K562 (cell line): ENCODE data around the gene DCUN1D4. TPM values are rescaled to one million over a fixed set of nuclear protein-coding genes. Genes with fewer than 3 reads are reported as not detected.

ENCODE experiments used
- HNRNPLL ChIP-seq: fragments of 200-400 bp; formaldehyde crosslinking; IDR thresholded peaks from 2 replicates; pipeline ENCODE4 v1.6.1; 2017; ENCODE audit warnings: low read length, low read depth, mild to moderate bottlenecking; ENCODE audit not compliant: poor library complexity, severe bottlenecking
- KLF10 ChIP-seq: fragments of 250-450 bp; sonication (Bioruptor Pico); IDR thresholded peaks from 2 replicates; pipeline ENCODE4 v1.6.1; 2021; ENCODE audit warnings: matching md5 sums
- MAFK ChIP-seq: IDR thresholded peaks from 2 replicates; pipeline ENCODE4 v1.6.1; 2011; ENCODE audit warnings: low read length, improper control_type of control experiment
- NR2C2 ChIP-seq, 2 experiments: fragments of 200-800 bp in 1 of 2; sonication (Bioruptor generic) in 1 of 2; sonication (generic) in 1 of 2; formaldehyde crosslinking in 1 of 2; IDR thresholded peaks; 2 replicates each; pipeline versions ENCODE4 v1.6.1 to v1.8.0; 2016 to 2022; ENCODE audit warnings: mild to moderate bottlenecking in 1 of 2, missing compliant biosample characterization in 1 of 2, missing genetic modification characterization in 1 of 2, missing genetic modification reagents in 1 of 2
- PHF8 ChIP-seq: fragments of 200-600 bp; sonication (generic); IDR thresholded peaks from 2 replicates; pipeline ENCODE4 v1.6.1; 2012; ENCODE audit warnings: mixed run types, mild to moderate bottlenecking, inconsistent platforms, low read length, moderate library complexity, borderline replicate concordance
- polyA plus RNA-seq, 8 experiments: library from polyadenylated mRNA; depleted of rRNA in 4 of 8; stranded (reverse) in 5 of 8; unstranded in 3 of 8; fragments of >200 nt; fragmentation: Nextera tagmentation in 2 of 8; fragmentation: Illumina TruSeq in 1 of 8; extraction: Ambion mirVana in 2 of 8; extraction: Trizol in 1 of 8; gene quantifications; 2 replicates each; pipeline versions ENCODE4 v1.2.1 to v1.2.3, GENCODE V29; 2011 to 2014; ENCODE audit warnings: inconsistent platforms in 1 of 8, missing spikeins in 1 of 8
- total RNA-seq, 7 experiments: library from RNA; depleted of rRNA in 6 of 7; stranded (reverse); fragments of >200 nt in 6 of 7; fragmentation: Illumina TruSeq in 2 of 7; extraction: Trizol in 2 of 7; gene quantifications; 2 replicates each; pipeline versions ENCODE4 v1.2.1 to v1.2.3, GENCODE V29; 2011 to 2021; ENCODE audit warnings: low replicate concordance in 1 of 7
- TF ChIP-seq, protein P1 (sequence below), 3 experiments: fragments of 200-800 bp in 1 of 3; sonication (Bioruptor generic) in 1 of 3; sonication (generic) in 1 of 3; formaldehyde crosslinking in 1 of 3; IDR thresholded peaks; 2 replicates each; pipeline versions ENCODE4 v1.6.1 to v1.8.0; 2016 to 2022; ENCODE audit warnings: mild to moderate bottlenecking in 2 of 3, missing compliant biosample characterization in 2 of 3, missing genetic modification characterization in 2 of 3, missing genetic modification reagents in 1 of 3
- TF ChIP-seq, protein P2 (sequence below): fragments of 200-800 bp; sonication (Bioruptor generic); IDR thresholded peaks from 2 replicates; pipeline ENCODE4 v1.6.1; 2017; ENCODE audit warnings: missing genetic modification characterization, missing compliant biosample characterization

DCUN1D4 gene
- total and polyA plus RNA-seq, 9 of the 15 experiments (the other 6 are each of a cell fraction or from before 2014, with no cell fraction given), result 15.1 to 73.5 (median 23.0) TPM

DNA sequence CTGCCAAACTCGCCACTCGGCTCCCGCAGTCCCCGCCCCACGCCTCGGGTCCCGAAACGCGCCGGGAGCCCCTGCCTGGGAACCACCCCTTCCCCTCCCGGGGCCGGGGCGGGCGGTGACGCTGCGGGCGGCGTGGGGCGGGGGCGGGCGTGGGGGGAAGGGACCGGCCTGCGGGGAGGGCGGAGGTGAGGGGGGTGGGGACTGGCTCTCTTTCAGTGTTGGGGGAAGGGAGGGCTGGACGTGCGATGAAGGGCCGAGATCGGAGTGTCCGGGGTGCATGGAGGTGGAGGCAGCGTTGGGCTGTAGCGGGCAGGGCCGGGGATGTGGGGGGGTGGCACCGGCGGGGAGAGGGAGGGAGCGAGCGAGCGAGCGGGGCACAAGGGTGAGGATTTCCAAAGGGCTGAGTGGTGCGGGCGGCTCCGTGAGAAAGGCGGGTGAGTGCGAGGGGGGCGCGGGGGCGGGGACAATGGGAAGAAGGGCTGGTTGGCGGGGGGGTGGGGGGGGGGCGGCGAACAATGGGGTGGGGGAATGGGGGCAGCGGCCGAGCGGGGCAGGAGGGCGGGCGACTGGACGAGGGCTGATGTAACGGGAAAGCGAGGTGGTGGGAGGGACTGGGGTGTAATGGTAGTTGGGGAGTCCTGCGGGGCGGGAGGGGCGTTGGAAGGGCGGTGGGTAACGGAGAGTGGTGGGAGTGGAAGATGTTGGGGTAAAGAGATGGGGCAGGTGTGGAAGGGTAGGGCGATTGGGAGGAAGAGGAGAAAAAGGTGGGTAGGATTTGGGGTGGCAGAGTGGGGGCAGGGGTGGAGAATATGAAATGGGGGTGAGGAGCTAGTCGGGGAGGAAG, 578 bp downstream of the DCUN1D4 start (continued):
- TF ChIP-seq, protein P1, sequence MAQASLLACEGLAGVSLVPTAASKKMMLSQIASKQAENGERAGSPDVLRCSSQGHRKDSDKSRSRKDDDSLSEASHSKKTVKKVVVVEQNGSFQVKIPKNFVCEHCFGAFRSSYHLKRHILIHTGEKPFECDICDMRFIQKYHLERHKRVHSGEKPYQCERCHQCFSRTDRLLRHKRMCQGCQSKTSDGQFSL (CRISPR knock-in tag; IDR thresholded peaks at IDR 0.05), result no peak; the same call in 1 of the 2 replicates
- TF ChIP-seq, protein P1 (tag; IDR thresholded peaks at IDR 0.05), result peak in 1 of 2 experiments; percentile 64; a peak in 1 of 4 replicates
- TF ChIP-seq PHF8, result peak; percentile 26; the same call in 1 of the 2 replicates
- no peak for TF ChIP-seq HNRNPLL
- TF ChIP-seq, protein P2, sequence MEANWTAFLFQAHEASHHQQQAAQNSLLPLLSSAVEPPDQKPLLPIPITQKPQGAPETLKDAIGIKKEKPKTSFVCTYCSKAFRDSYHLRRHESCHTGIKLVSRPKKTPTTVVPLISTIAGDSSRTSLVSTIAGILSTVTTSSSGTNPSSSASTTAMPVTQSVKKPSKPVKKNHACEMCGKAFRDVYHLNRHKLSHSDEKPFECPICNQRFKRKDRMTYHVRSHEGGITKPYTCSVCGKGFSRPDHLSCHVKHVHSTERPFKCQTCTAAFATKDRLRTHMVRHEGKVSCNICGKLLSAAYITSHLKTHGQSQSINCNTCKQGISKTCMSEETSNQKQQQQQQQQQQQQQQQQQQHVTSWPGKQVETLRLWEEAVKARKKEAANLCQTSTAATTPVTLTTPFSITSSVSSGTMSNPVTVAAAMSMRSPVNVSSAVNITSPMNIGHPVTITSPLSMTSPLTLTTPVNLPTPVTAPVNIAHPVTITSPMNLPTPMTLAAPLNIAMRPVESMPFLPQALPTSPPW, result peak; percentile 90
- no peak for TF ChIP-seq MAFK
- no peak for TF ChIP-seq NR2C2 (CRISPR knock-in tag; IDR thresholded peaks at IDR 0.05)
- TF ChIP-seq NR2C2 (tag; IDR thresholded peaks at IDR 0.05), result peak; percentile 2; the same call in 1 of the 2 replicates
- no peak for TF ChIP-seq KLF10 (CRISPR knock-in tag)
